Stimulated activated CD4-positive, alpha-beta T cell treated with anti-CD3 and anti-CD28 coated beads, Interleukin-1b, Interleukin-23, amount 100 ng/mL, for 48 hours (primary cell): ENCODE measurements around the gene GARS1.

Experiments used
- DNase-seq: peaks from one replicate; pipeline ENCODE4 v3.0.0-alpha.2; 2020

GARS1 gene

DNA sequence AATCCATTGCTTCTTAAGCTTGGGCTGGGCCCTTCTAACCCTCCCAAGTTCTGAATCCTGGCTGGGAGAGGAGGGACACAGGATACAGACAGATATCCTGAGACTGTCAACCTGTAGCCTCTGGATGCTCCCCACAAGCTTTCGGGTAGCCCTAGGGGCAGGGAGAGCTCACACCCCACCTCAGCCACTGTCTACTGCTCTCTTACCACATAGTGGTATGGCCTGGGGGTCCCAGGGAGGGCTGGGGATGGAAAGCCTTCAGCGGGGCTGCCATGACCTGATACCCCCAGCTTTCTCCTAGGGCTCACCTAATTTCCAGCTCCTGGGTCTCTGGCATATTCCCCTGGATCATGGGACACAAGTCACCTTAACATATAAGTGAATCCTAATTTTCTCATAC is 62.5 kb downstream of the GARS1 start:
- no peak for DNase-seq

DNA sequence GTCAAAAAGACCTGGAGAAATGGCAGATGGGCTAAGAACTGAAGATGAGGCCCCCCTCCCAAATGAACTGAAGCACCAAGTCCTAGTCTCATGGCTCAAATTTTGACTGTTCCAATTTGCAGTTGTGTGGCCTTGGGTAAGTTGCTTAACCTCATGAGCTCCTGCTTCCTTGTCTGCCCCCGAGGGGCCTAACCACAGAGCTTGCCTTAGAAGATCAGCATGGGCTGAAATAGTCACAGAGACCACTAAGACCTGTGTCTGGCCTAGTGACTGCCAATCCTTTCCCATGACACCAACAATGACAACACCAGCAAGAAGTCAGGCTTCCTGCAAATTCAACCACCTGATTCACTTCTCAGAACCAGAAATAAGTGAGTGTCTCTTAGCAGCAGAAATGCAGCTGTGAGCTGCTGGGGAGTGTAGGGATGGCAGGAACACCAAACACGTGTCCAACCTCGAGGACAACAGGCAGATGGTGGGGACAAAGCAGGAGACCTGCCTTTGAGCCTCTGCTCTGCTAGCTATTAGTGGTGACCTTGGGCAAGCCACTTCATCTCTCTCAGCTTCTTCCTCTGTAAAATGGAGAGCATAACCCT is 63.9 kb downstream of the GARS1 start:
- DNase-seq: no peak

DNA sequence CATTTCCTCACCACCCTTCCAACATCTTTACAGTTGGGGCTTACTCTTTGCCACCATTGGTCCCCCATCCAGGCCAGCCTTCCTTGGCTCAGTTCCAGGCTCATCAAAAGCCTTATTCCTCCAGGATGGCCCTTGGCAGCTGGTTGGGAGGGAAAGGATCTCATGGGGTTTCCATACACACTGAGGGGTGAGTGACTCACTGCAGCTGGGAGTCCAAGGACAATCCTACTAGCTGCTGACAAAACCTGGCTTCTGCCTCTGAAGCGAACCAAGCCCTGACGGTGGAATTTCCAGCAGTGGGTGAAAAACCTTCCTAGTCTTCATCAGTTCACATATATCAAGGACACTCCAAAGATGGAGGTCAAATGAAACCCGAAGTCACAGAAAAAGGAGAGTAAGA is 64.6 kb downstream of the GARS1 start:
- DNase-seq: no peak

DNA sequence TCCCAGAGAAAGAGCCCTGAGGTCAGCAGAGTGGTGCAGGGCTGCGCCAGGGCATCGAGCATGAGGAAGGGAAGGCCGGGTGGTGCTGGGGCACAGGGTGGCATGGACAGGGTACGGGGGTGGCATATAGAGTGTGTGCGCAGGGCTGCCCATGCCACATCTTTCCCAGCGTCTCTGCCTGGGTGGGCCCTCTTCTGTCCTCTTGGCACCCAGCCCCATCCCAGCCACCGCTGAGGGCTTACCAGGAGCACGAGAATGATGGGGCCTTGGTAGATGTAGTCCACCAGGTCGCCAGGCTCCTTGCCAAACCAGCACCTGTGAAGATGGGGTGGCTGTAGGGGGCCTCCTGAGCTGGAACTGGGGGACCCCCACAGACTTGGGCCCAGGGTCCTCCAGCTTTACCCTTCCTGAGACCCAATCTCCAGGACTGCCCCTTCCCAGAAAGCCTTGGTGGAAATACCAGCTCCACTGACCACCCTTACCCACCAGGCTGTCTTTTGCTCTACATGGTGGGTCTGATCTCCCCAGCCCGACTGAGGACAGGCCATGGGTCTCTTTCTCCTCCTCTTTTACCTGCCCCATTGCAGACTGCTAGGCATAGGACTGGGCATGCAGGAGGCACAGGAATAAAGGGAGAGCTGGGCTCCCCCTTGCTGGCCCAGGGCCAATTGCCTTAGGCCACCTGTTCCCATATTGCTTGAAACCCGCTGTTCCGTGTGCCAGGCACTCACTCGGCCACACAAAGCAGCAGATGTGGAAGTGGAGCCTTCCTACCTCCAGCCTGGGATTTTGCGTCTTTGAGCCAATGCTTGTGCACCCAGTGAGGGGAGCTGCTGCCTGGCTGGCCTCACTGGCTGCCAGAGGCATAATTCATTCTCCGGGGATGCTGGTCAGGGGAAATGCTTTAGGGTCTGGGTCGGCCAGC is 65.9 kb downstream of the GARS1 start:
- no peak for DNase-seq

DNA sequence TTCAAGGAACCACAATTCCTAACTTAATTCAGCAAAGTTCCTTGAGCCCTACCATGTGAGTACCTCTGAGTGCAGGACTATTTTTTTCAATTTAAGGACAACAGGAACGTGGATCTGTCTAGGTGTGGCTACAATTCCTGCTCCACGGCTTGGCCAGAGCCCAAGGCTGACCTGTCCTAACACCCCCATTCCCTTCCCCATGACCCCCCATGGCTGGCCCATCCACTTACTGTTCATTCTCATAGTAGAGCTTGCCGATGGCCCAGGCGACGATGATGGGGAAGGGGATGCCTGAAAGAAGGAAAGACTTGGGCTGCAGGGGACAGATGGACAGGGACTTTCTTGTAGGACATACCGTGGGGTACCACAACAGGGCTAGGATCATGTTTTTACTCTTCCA is 67.2 kb downstream of the GARS1 start:
- no peak for DNase-seq

DNA sequence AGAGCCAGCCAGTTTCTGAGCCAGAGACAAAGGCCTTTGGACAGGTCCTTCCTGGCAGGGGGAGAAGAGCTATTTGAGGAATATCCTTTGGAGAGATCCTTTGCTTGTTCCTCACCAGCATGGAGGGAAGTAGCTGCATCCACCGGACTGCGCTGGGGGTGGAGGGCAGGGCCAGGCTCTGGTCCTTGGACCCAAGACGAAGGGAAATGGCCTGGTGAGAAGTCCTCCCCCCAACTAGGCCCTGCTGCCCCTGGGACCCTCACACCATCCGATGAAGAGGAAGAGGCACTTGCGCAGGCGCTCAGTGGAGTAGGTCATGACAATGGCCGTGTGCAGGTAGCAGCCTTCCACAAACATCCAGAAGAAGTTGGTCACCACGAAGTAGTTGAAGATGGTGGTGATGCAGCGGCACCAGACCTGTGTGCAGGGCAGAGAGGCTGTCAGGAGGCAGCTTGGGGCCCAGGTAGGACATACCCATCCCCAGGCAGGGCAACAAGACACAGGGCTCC is 67.8 kb downstream of the GARS1 start:
- no peak for DNase-seq

DNA sequence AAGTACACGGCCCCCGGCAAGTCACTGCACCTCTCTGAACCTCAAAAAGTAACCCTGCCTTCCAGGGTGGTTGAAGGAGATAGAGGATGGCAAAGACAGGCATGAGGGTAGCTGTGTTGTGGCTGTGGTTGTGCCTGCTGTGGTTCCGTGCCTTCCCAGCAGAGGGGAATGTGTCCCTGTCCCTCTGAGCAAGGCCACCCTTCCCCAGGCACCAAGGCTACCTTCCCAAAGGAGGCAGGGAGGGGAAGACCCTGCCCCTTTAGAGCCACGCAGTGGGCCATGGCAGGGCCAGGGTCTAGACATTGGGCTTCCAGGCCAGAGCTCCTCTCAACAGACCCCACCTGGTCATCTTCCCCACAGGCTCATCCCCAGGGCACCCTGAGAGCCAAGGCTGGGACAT is 68.7 kb downstream of the GARS1 start:
- DNase-seq: no peak

- DNase-seq: no peak
These were observed 69.7 kb downstream of the GARS1 start for GRCh38 chr7:30664184-30664885.

GRCh38 chr7:30665043-30665442 is 70.4 kb downstream of the GARS1 start:
- no peak for DNase-seq

GRCh38 chr7:30665449-30665848 is 70.8 kb downstream of the GARS1 start:
- DNase-seq: no peak

DNA sequence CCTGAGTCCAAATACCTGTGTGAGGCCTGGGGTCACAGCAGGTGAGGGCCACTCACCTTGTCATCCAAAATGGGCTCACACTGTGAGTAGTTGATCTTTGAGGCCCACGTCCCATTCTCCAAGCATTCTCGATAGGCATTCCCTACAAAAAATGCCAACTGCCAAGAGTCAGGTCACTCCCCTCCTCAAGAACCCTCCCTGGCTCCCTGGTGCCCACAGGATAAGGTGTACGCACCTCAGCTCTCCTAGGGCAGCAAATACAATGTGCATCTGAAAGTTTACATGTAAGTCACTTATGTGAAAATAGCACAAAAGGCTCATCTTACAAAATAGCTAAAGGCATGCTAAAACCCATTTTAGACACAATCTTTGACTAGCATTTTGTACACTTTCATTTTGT is 72.5 kb downstream of the GARS1 start:
- no peak for DNase-seq

- no peak for DNase-seq
These were observed 73.4 kb downstream of the GARS1 start for GRCh38 chr7:30668102-30668501.

- DNase-seq: no peak
These were observed 77.3 kb downstream of the GARS1 start for GRCh38 chr7:30671793-30672465.

GRCh38 chr7:30674420-30674819 is 79.7 kb downstream of the GARS1 start:
- DNase-seq: no peak

GRCh38 chr7:30674876-30675275 is 80.2 kb downstream of the GARS1 start:
- DNase-seq: no peak

GRCh38 chr7:30678805-30679204 is 84.1 kb downstream of the GARS1 start:
- no peak for DNase-seq

GRCh38 chr7:30679664-30680063 is 85.0 kb downstream of the GARS1 start:
- no peak for DNase-seq

DNA sequence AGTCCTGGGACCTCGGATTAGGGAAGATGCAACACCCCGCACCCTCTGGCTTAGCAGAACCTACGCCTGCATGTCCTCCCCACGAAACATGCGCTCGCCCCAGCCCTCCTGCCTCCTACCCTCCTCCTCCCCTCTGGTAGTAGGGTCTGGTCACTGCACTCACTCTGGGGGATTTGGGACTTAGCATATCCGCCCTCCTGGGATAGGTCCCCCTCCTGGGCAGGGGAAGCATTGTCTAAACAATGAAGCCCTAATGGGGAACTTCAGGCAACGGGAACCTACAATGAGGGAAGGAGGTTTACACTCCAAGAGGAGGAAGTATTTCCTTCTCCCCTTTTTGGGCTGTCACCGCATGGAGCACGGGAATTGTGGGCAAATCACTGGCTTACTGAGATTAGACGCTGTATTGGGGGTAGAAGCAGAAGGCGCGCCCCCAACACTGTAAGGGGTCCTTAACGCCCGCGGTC is 86.7 kb downstream of the GARS1 start:
- no peak for DNase-seq

GRCh38 chr7:30681815-30682211 is 87.1 kb downstream of the GARS1 start:
- DNase-seq: no peak

- DNase-seq: peak; percentile 22
These were observed 87.8 kb downstream of the GARS1 start, which contains the start of gene CRHR2 for GRCh38 chr7:30682212-30683083. CRHR2 (minus strand) TSS chr7:30682456; CDS start chr7:30682280, 176 bp downstream.

DNA sequence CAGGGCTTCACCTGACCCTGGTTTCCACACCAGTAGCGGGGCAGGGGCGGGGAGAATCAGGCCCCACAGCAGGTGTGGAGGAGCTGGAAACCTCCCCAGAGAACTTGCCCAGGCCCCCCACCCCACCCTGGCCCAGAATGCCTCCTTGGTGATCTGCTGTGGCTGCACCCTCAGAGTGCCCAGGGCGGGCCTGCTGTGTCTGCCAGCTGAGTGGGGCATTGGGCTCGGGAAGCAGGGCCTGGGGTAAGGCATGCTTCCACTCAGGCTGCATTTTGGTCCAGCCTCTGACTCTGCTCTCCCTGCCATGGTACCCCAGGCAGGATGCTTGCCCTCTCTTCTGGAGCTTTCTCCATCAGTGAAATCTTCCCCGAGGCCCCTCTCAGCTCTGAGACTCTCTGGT is 88.6 kb downstream of the GARS1 start:
- DNase-seq: no peak
